ENCODE results near the gene DCP1B.

DNA sequence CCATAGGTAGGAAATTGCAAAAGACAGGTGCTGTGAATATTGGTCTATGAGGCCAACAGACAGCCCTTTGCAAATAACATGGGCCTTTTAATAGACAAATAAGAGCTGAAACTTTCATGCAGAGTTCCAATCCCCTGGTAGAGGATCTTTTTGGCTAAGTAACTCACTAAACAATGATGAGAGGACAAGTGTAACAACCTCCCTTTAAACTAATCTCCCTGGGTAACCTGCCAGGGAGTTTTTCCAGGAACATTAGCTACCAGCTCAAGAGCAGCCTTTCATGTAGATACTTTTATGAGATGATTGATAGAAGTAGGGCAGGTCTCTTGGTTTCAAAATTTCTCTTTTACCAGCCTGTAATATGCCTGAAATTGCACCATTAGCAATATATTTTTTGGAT is 34.8 kb upstream of the DCP1B start:
- TF ChIP-seq POLR2AphosphoS5 (IDR thresholded peaks at IDR 0.05) = peak in 1 of 4 donors; percentile 48
- TF ChIP-seq, protein P1, sequence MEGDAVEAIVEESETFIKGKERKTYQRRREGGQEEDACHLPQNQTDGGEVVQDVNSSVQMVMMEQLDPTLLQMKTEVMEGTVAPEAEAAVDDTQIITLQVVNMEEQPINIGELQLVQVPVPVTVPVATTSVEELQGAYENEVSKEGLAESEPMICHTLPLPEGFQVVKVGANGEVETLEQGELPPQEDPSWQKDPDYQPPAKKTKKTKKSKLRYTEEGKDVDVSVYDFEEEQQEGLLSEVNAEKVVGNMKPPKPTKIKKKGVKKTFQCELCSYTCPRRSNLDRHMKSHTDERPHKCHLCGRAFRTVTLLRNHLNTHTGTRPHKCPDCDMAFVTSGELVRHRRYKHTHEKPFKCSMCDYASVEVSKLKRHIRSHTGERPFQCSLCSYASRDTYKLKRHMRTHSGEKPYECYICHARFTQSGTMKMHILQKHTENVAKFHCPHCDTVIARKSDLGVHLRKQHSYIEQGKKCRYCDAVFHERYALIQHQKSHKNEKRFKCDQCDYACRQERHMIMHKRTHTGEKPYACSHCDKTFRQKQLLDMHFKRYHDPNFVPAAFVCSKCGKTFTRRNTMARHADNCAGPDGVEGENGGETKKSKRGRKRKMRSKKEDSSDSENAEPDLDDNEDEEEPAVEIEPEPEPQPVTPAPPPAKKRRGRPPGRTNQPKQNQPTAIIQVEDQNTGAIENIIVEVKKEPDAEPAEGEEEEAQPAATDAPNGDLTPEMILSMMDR (IDR thresholded peaks at IDR 0.05) = no peak
